Ovary (tissue), 9 donors: ENCODE data around the gene CTR9. TPM values are rescaled to one million over a fixed set of nuclear protein-coding genes. Genes with fewer than 3 reads are reported as not detected.

Experiments
- DNase-seq, 5 donors: peaks; one replicate each; pipeline ENCODE4 v3.0.0-alpha.2; 2019 to 2020
- H3K27ac ChIP-seq, 2 donors: fragments of 200-600 bp; one replicate each; pipeline versions ENCODE4 v1.5.1 to v1.8.0; 2019 to 2022
- H3K27me3 ChIP-seq: fragments of 200-600 bp; one replicate; pipeline ENCODE4 v1.8.0; 2022
- H3K36me3 ChIP-seq: fragments of 200-600 bp; sonication (generic); one replicate; pipeline ENCODE4 v1.5.1; 2019
- H3K4me1 ChIP-seq: one replicate; pipeline ENCODE4 v1.8.1; 2013; ENCODE audit warnings: mild to moderate bottlenecking, moderate library complexity; ENCODE audit not compliant: insufficient read depth
- H3K4me3 ChIP-seq: fragments of 200-600 bp; sonication (generic); one replicate; pipeline ENCODE4 v1.5.1; 2017
- H3K9me3 ChIP-seq, 2 donors: fragments of 200-600 bp in 1 of 2; sonication (generic) in 1 of 2; one replicate each; pipeline versions ENCODE4 v1.5.1 to v1.8.1; 2013 to 2019; ENCODE audit warnings: mild to moderate bottlenecking in 1 of 2, moderate library complexity in 1 of 2
- EP300 ChIP-seq: sonication (generic); formaldehyde crosslinking; IDR thresholded peaks from one replicate; pipeline ENCODE4 v1.6.1; 2017; ENCODE audit warnings: antibody characterized with exemption
- POLR2A ChIP-seq: fragments of 450-650 bp; IDR thresholded peaks from one replicate; pipeline ENCODE4 v1.6.1; 2017; ENCODE audit warnings: antibody characterized with exemption, mild to moderate bottlenecking, moderate library complexity
- WGBS, 3 donors: extraction: QIAGEN DNeasy Blood & Tissue Kit in 1 of 3; methylation state at CpG; one replicate each; pipeline versions ENCODE4 v1.1.5 to v1.1.7; 2013 to 2017; 5-methylcytosine and 5-hydroxymethylcytosine counted together
- intact Hi-C, 4 donors: fragments of 100-400 bp; cut with DNase I; formaldehyde crosslinking; loops; one replicate each; pipeline versions ENCODE4 v1.11.0 to v1.15.1; 2022 to 2023
- polyA plus RNA-seq, 2 donors: library from polyadenylated mRNA; stranded (reverse); fragments of 200-250 nt in 1 of 2; fragments of 350-450 nt in 1 of 2; fragmentation: Illumina TruSeq in 1 of 2; extraction: RNeasy Lipid Tissue Mini Kit (QIAGEN cat#74804) in 1 of 2; gene quantifications; one replicate each; pipeline ENCODE4 v1.2.3, GENCODE V29; 2013 to 2014
- total RNA-seq, 7 donors: library from RNA; depleted of rRNA in 2 of 7; stranded (reverse); fragments of >200 nt in 2 of 7; fragmentation: NEBNext Ultra II Directional in 3 of 7; extraction: Animal tissue kit (Norgen Biotek cat#: 25700) in 3 of 7; gene quantifications; one replicate each; pipeline versions ENCODE4 v1.1.0 to v1.2.4, GENCODE V29; 2016 to 2023
- TF ChIP-seq, protein P1 (sequence below), 3 donors: fragments of 450-650 bp in 2 of 3; fragments of 200-600 bp in 1 of 3; IDR thresholded peaks; one replicate each; pipeline versions ENCODE4 v1.5.1 to v1.8.0; 2016 to 2022; ENCODE audit warnings: antibody characterized with exemption in 3 of 3, mild to moderate bottlenecking in 1 of 3
- donor health status: DM: no; HTN: no; CAD: no; lungs with moderate emphysema.
- donor health status: DM: no; HTN: no; CAD: no.
- donor health status: Bipolar disorder and iron deficiency.
- donor health status: DM: yes; HTN: yes; CAD: no.
- donor health status: DM: no; HTN: no; CAD: no.
- donor health status: DM: yes; HTN: yes; CAD: no.

Gene CTR9
- total and polyA plus RNA-seq, 9 donors: 18.0 to 40.6 (median 32.1) TPM

DNA sequence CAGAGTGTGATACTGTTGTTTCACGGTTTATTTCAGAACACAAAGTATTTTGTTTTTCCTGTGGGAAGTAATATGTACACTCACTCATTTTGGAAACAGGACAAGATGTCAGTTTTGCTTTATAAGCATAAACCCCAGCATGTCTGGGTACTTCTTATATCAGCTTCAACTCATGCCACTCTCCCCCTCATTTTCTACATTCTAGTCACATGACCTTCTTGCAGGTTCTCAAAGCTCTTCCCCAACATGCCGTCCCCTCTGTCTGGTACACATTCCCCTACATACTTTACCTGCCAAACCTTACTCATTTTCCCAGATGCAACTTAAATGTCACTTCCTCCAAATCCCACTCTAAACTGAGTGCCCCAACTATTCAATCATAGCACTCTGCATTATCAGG, 1.6 kb upstream of the CTR9 start:
- WGBS, 3 donors: 39 to 59% (median 51%) methylated on average over 2 of the region's 2 CpGs
- H3K27me3 ChIP-seq: no peaks in the 10 kb centered on the region
- H3K4me3 ChIP-seq: no peak overlapping the region
- TF ChIP-seq POLR2A: no peak
- TF ChIP-seq, protein P1, sequence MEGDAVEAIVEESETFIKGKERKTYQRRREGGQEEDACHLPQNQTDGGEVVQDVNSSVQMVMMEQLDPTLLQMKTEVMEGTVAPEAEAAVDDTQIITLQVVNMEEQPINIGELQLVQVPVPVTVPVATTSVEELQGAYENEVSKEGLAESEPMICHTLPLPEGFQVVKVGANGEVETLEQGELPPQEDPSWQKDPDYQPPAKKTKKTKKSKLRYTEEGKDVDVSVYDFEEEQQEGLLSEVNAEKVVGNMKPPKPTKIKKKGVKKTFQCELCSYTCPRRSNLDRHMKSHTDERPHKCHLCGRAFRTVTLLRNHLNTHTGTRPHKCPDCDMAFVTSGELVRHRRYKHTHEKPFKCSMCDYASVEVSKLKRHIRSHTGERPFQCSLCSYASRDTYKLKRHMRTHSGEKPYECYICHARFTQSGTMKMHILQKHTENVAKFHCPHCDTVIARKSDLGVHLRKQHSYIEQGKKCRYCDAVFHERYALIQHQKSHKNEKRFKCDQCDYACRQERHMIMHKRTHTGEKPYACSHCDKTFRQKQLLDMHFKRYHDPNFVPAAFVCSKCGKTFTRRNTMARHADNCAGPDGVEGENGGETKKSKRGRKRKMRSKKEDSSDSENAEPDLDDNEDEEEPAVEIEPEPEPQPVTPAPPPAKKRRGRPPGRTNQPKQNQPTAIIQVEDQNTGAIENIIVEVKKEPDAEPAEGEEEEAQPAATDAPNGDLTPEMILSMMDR (IDR thresholded peaks at IDR 0.05): no peak
- TF ChIP-seq EP300: no peak
- H3K36me3 ChIP-seq: no peaks in the 10 kb centered on the region
- no peaks in the 10 kb centered on the region for H3K4me1 ChIP-seq
- no peak for DNase-seq
- intact Hi-C loops: no loop called here
- no peak overlapping the region for H3K27ac ChIP-seq
- H3K9me3 ChIP-seq: no peaks in the 10 kb centered on the region

GRCh38 chr11:10751581-10751940, 515 bp downstream of the CTR9 start:
- intact Hi-C loops: no loop called here
- 0 to 1% (median 1%) methylated on average over 14 of the region's 14 CpGs for WGBS, 3 donors

GRCh38 chr11:10752061-10752460, 1.0 kb downstream of the CTR9 start:
- no peaks in the 10 kb centered on the region for H3K4me1 ChIP-seq
- TF ChIP-seq, protein P1 (IDR thresholded peaks at IDR 0.05): no peak
- no peak for TF ChIP-seq EP300
- TF ChIP-seq POLR2A: no peak
- intact Hi-C loops: no loop called here
- 41 to 55% (median 47%) methylated on average over 2 of the region's 2 CpGs for WGBS, 3 donors
- no peak for DNase-seq
- H3K27me3 ChIP-seq: no peaks in the 10 kb centered on the region
- peak overlapping the region; percentile 83 for H3K4me3 ChIP-seq
- no peak overlapping the region for H3K27ac ChIP-seq
- no peaks in the 10 kb centered on the region for H3K9me3 ChIP-seq
- no peaks in the 10 kb centered on the region for H3K36me3 ChIP-seq

More at GRCh38 chr11:10751581-10751940, 515 bp downstream of the CTR9 start:
- DNase-seq: no peak
- Histone ChIP-seq H3K36me3 (no peaks in the 10 kb centered on the region), H3K27me3 (no peaks in the 10 kb centered on the region), H3K4me3 (peak overlapping the region; percentile 83), H3K4me1 (no peaks in the 10 kb centered on the region), H3K27ac (peak overlapping the region; percentile 91 to 97), H3K9me3 (no peaks in the 10 kb centered on the region)
- TF ChIP-seq POLR2A: no peak
- TF ChIP-seq, protein P1 (IDR thresholded peaks at IDR 0.05): no peak
- no peak for TF ChIP-seq EP300

GRCh38 chr11:10752486-10752885, 1.4 kb downstream of the CTR9 start:
- no peak overlapping the region for H3K4me3 ChIP-seq

More at GRCh38 chr11:10752486-10752885, 1.4 kb downstream of the CTR9 start:
- intact Hi-C loops: no loop called here
- Histone ChIP-seq H3K27ac (no peak overlapping the region), H3K27me3 (no peaks in the 10 kb centered on the region), H3K4me1 (no peaks in the 10 kb centered on the region), H3K36me3 (no peaks in the 10 kb centered on the region), H3K9me3 (no peaks in the 10 kb centered on the region)
- no peak for DNase-seq
- TF ChIP-seq POLR2A (no peak), EP300 (no peak)
- TF ChIP-seq, protein P1 (IDR thresholded peaks at IDR 0.05): no peak
- 76 to 88% (median 80%) methylated on average over 7 of the region's 7 CpGs for WGBS, 3 donors
